WTC11 (cell line): ENCODE data around the gene ZBTB16. TPM values are rescaled to one million over a fixed set of nuclear protein-coding genes. Genes with fewer than 3 reads are reported as not detected.

Experiments used
- ATAC-seq: fragments of 200-7000 bp; cut with Tn5 transposase; 2 replicates; pipeline ENCODE4 v1.10.0; 2021; ENCODE audit warnings: mild to moderate bottlenecking, moderate library complexity
- CTCF ChIA-PET: fragments of 300-600 bp; sonication (Branson Sonifier 250); formaldehyde crosslinking; loops from one replicate; lab custom pipeline; 2021; ENCODE audit warnings: antibody characterized with exemption; lab: Charles Lee
- POLR2A ChIA-PET: fragments of 350-600 bp; sonication (Branson Sonifier 250); formaldehyde crosslinking; loops from one replicate; lab custom pipeline; 2021; ENCODE audit warnings: antibody characterized with exemption; lab: Charles Lee
- DNase-seq: peaks from one replicate; pipeline ENCODE4 v3.0.0; 2021; ENCODE audit warnings: low spot score
- H3K27ac Mint-ChIP-seq: 2 replicates; pipeline ENCODE4 v1.8.0; 2021; ENCODE audit warnings: mixed read lengths
- H3K27me3 Mint-ChIP-seq: 2 replicates; pipeline ENCODE4 v1.8.0; 2021; ENCODE audit warnings: low read depth, mild to moderate bottlenecking, moderate library complexity, mixed read lengths
- H3K36me3 Mint-ChIP-seq: 2 replicates; pipeline ENCODE4 v1.8.0; 2021; ENCODE audit warnings: mixed read lengths
- H3K4me1 Mint-ChIP-seq: 2 replicates; pipeline ENCODE4 v1.8.0; 2022; ENCODE audit warnings: mixed read lengths
- H3K4me3 Mint-ChIP-seq: 2 replicates; pipeline ENCODE4 v1.8.0; 2021; ENCODE audit warnings: mild to moderate bottlenecking, moderate library complexity, mixed read lengths
- H3K9me3 Mint-ChIP-seq: 2 replicates; pipeline ENCODE4 v1.8.0; 2021; ENCODE audit warnings: mixed read lengths
- ATF3 ChIP-seq: sonication (generic); formaldehyde crosslinking; conservative IDR thresholded peaks from 2 replicates; pipeline ENCODE4 v1.8.1; 2022; ENCODE audit warnings: mild to moderate bottlenecking, missing genetic modification reagents
- CBFB ChIP-seq: sonication (generic); formaldehyde crosslinking; IDR thresholded peaks from 2 replicates; pipeline ENCODE4 v1.8.1; 2022; ENCODE audit warnings: mild to moderate bottlenecking, low read depth, missing genetic modification reagents
- CDX4 ChIP-seq: fragments of 250-450 bp; sonication (Bioruptor Pico); IDR thresholded peaks from 2 replicates; pipeline ENCODE4 v1.9.0; 2021; ENCODE audit warnings: moderate library complexity, mild to moderate bottlenecking, inconsistent platforms, borderline replicate concordance
- CTCF ChIP-seq: fragments of 200-600 bp; IDR thresholded peaks from 2 replicates; pipeline ENCODE4 v1.8.0; 2022; ENCODE audit warnings: antibody characterized with exemption
- ELF4 ChIP-seq: sonication (generic); formaldehyde crosslinking; IDR thresholded peaks from 2 replicates; pipeline ENCODE4 v1.8.1; 2022; ENCODE audit warnings: low read depth, mild to moderate bottlenecking, moderate library complexity, missing genetic modification reagents
- ESRRA ChIP-seq: sonication (generic); formaldehyde crosslinking; IDR thresholded peaks from 2 replicates; pipeline ENCODE4 v1.8.1; 2022; ENCODE audit warnings: mild to moderate bottlenecking, missing genetic modification reagents, borderline replicate concordance
- GRHL2 ChIP-seq: fragments of 250-450 bp; sonication (Bioruptor Pico); IDR thresholded peaks from 2 replicates; pipeline ENCODE4 v1.8.0; 2022; ENCODE audit warnings: mild to moderate bottlenecking, moderate library complexity; ENCODE audit not compliant: insufficient replicate concordance, severe bottlenecking
- HMGA2 ChIP-seq: fragments of 250-450 bp; sonication (Bioruptor Pico); IDR thresholded peaks from 2 replicates; pipeline ENCODE4 v1.4.0; 2021; ENCODE audit warnings: mild to moderate bottlenecking, moderate library complexity
- HMGXB4 ChIP-seq: sonication (generic); formaldehyde crosslinking; IDR thresholded peaks from 2 replicates; pipeline ENCODE4 v1.8.1; 2023; ENCODE audit warnings: mild to moderate bottlenecking, moderate library complexity, missing genetic modification reagents
- IRF2 ChIP-seq: sonication (generic); formaldehyde crosslinking; IDR thresholded peaks from 2 replicates; pipeline ENCODE4 v1.8.0; 2022; ENCODE audit warnings: low read depth, missing genetic modification reagents, borderline replicate concordance
- PREB ChIP-seq: sonication (generic); formaldehyde crosslinking; IDR thresholded peaks from 2 replicates; pipeline ENCODE4 v1.8.1; 2022; ENCODE audit warnings: mild to moderate bottlenecking, missing genetic modification reagents, moderate library complexity, borderline replicate concordance
- RORB ChIP-seq: fragments of 250-450 bp; sonication (Bioruptor Pico); IDR thresholded peaks from 2 replicates; pipeline ENCODE4 v1.9.0; 2021; ENCODE audit warnings: mild to moderate bottlenecking
- SMAD4 ChIP-seq: sonication (generic); formaldehyde crosslinking; IDR thresholded peaks from 2 replicates; pipeline ENCODE4 v1.8.0; 2022; ENCODE audit warnings: mild to moderate bottlenecking, missing genetic modification reagents
- TCF7 ChIP-seq: sonication (generic); formaldehyde crosslinking; IDR thresholded peaks from 2 replicates; pipeline ENCODE4 v1.8.0; 2022; ENCODE audit warnings: mild to moderate bottlenecking, low read depth, missing genetic modification reagents, moderate library complexity
- TEAD4 ChIP-seq: sonication (generic); formaldehyde crosslinking; IDR thresholded peaks from 2 replicates; pipeline ENCODE4 v1.8.0; 2022; ENCODE audit warnings: mild to moderate bottlenecking, missing genetic modification reagents
- TP53 ChIP-seq: sonication (generic); formaldehyde crosslinking; IDR thresholded peaks from 2 replicates; pipeline ENCODE4 v1.8.1; 2023; ENCODE audit warnings: mild to moderate bottlenecking, missing genetic modification reagents
- ZBTB43 ChIP-seq: sonication (generic); formaldehyde crosslinking; IDR thresholded peaks from 2 replicates; pipeline ENCODE4 v1.8.1; 2023; ENCODE audit warnings: mild to moderate bottlenecking, missing genetic modification reagents
- ZMAT4 ChIP-seq: fragments of 250-450 bp; sonication (Bioruptor Pico); IDR thresholded peaks from 2 replicates; pipeline ENCODE4 v1.9.0; 2021; ENCODE audit warnings: mild to moderate bottlenecking
- ZNF219 ChIP-seq: sonication (generic); formaldehyde crosslinking; IDR thresholded peaks from 2 replicates; pipeline ENCODE4 v1.8.0; 2023; ENCODE audit warnings: missing genetic modification reagents, mild to moderate bottlenecking, borderline replicate concordance
- ZNF232 ChIP-seq: sonication (generic); formaldehyde crosslinking; IDR thresholded peaks from 2 replicates; pipeline ENCODE4 v1.8.0; 2022; ENCODE audit warnings: mild to moderate bottlenecking, missing genetic modification reagents
- ZNF532 ChIP-seq: fragments of 250-450 bp; sonication (Bioruptor Pico); IDR thresholded peaks from 2 replicates; pipeline ENCODE4 v1.9.0; 2021; ENCODE audit warnings: mild to moderate bottlenecking, borderline replicate concordance
- total RNA-seq: library from RNA; stranded (reverse); gene quantifications from 3 replicates; pipeline ENCODE4 v1.2.3, GENCODE V29; 2021

The ZBTB16 gene
- total RNA-seq, 1 experiment from 2014 or later, result 0.57 TPM

GRCh38 chr11:114178656-114179055 is 119.1 kb downstream of the ZBTB16 start:
- Mint-ChIP-seq H3K27me3 (no peaks in the 10 kb centered on the region), H3K4me1 (peaks cover 13% of the 10 kb centered on the region)

GRCh38 chr11:114179234-114179941 is 119.9 kb downstream of the ZBTB16 start:
- Mint-ChIP-seq H3K36me3 (no peaks in the 10 kb centered on the region), H3K4me3 (no peak overlapping the region), H3K4me1 (peaks cover 8% of the 10 kb centered on the region), H3K27me3 (no peaks in the 10 kb centered on the region), H3K27ac (no peak overlapping the region), H3K9me3 (no peaks in the 10 kb centered on the region)
- ChIA-PET CTCF (interaction anchor here (0.7 to 2.3 kb wide), 9 partner anchors 9 to 373 kb away, joined by 3 to 10 read pairs (median 4); no protein-coding TSS in a partner anchor), POLR2A (no interaction called here)
- ATAC-seq (no peak), DNase-seq (no peak)
- no peak for TF ChIP-seq PREB (CRISPR knock-in tag)
- TF ChIP-seq HMGA2 (CRISPR knock-in tag), result no peak
- no peak for TF ChIP-seq ZNF532 (CRISPR knock-in tag)
- no peak for TF ChIP-seq ZBTB43
- TF ChIP-seq ELF4 (CRISPR knock-in tag), result no peak
- no peak for TF ChIP-seq ESRRA (CRISPR knock-in tag)
- no peak for TF ChIP-seq CTCF
- TF ChIP-seq CBFB (CRISPR knock-in tag), result no peak
- TF ChIP-seq HMGXB4, result no peak
- TF ChIP-seq ZNF219 (CRISPR knock-in tag), result no peak
- no peak for TF ChIP-seq TEAD4 (CRISPR knock-in tag)
- TF ChIP-seq TCF7, result no peak
- TF ChIP-seq ZMAT4 (CRISPR knock-in tag), result no peak
- no peak for TF ChIP-seq IRF2
- no peak for TF ChIP-seq ZNF232
- no peak for TF ChIP-seq TP53 (CRISPR knock-in tag)

More at GRCh38 chr11:114178656-114179055, 119.1 kb downstream of the ZBTB16 start:
- no peaks in the 10 kb centered on the region for H3K36me3 Mint-ChIP-seq
- H3K9me3 Mint-ChIP-seq, result no peaks in the 10 kb centered on the region
- ChIA-PET CTCF (interaction anchor here (0.7 to 1.3 kb wide), 3 partner anchors 18 to 120 kb away, joined by 3 read pairs; no protein-coding TSS in a partner anchor), POLR2A (no interaction called here)
- no peak for ATAC-seq
- no peak for DNase-seq
- H3K4me3 Mint-ChIP-seq, result no peak overlapping the region
- no peak overlapping the region for H3K27ac Mint-ChIP-seq
- TF ChIP-seq SMAD4 (no peak), CDX4 (CRISPR knock-in tag) (no peak), ZMAT4 (CRISPR knock-in tag) (no peak), ATF3 (CRISPR knock-in tag) (no peak), GRHL2 (no peak), TP53 (CRISPR knock-in tag) (no peak), RORB (CRISPR knock-in tag) (no peak)
